ENCODE data around the gene HADHA. TPM values are rescaled to one million over a fixed set of nuclear protein-coding genes. Genes with fewer than 3 reads are reported as not detected.

The HADHA gene
- total and polyA plus RNA-seq, 7 experiments from 2014 or later = 83.8 to 150 (median 103) TPM

- intact Hi-C loops (cut with micrococcal nuclease) = no loop called here
- no peak overlapping the region for H3K27ac Mint-ChIP-seq
- POLR2A ChIA-PET = no interaction called here
- Histone ChIP-seq H3K27ac (ENCODE audit: low read depth, low read length) (no peak overlapping the region), H3K27me3 (ENCODE audit: control insufficient read depth in 2 of 2, insufficient read depth in 2 of 2, low read length in 2 of 2) (no peaks in the 10 kb centered on the region), H3K9me3 (ENCODE audit: control insufficient read depth in 2 of 3, low read length in 3 of 3) (no peaks in the 10 kb centered on the region), H3K4me1 (ENCODE audit: control insufficient read depth in 2 of 2, insufficient read depth in 2 of 2, low read length in 2 of 2) (no peaks in the 10 kb centered on the region), H3K4me3 (ENCODE audit: low read length) (no peak overlapping the region), H3K36me3 (ENCODE audit: control insufficient read depth in 2 of 3, insufficient read depth in 3 of 3, low read length in 3 of 3) (peaks cover 14 to 80% (median 17%) of the 10 kb centered on the region in 3 experiments)
- H3K9me3 Mint-ChIP-seq = no peaks in the 10 kb centered on the region
- H3K4me3 Mint-ChIP-seq = no peak overlapping the region
- peaks cover 0 to 2% (median 0%) of the 10 kb centered on the region in 7 donors for H3K4me1 Mint-ChIP-seq
- CTCF ChIA-PET = no interaction called here
- H3K36me3 Mint-ChIP-seq = peaks cover 9 to 63% (median 35%) of the 10 kb centered on the region in 5 donors
- ATAC-seq (no peak), DNase-seq (no peak)
- no peaks in the 10 kb centered on the region for H3K27me3 Mint-ChIP-seq
These were observed 36.8 kb upstream of the HADHA start for GRCh38 chr2:26281226-26281625.

GRCh38 chr2:26279886-26280285 lies 35.5 kb upstream of the HADHA start:
- no peak for DNase-seq
- no peaks in the 10 kb centered on the region for H3K4me1 ChIP-seq (ENCODE audit: control insufficient read depth in 2 of 2, insufficient read depth in 2 of 2, low read length in 2 of 2)
- ATAC-seq = no peak
- Mint-ChIP-seq H3K9me3 (no peaks in the 10 kb centered on the region), H3K27me3 (no peaks in the 10 kb centered on the region), H3K4me3 (no peak overlapping the region), H3K36me3 (peaks cover 9 to 60% (median 32%) of the 10 kb centered on the region in 5 donors), H3K27ac (no peak overlapping the region), H3K4me1 (peaks cover 0 to 2% (median 0%) of the 10 kb centered on the region in 7 donors)
- H3K36me3 ChIP-seq (ENCODE audit: control insufficient read depth in 2 of 3, insufficient read depth in 3 of 3, low read length in 3 of 3) = peaks cover 9 to 77% (median 14%) of the 10 kb centered on the region in 3 experiments
- CTCF ChIA-PET = no interaction called here
- no peak overlapping the region for H3K4me3 ChIP-seq (ENCODE audit: low read length)
- intact Hi-C loops (cut with micrococcal nuclease) = no loop called here
- no peak overlapping the region for H3K27ac ChIP-seq (ENCODE audit: low read depth, low read length)
- POLR2A ChIA-PET = no interaction called here
- H3K27me3 ChIP-seq (ENCODE audit: control insufficient read depth in 2 of 2, insufficient read depth in 2 of 2, low read length in 2 of 2) = no peaks in the 10 kb centered on the region
- no peaks in the 10 kb centered on the region for H3K9me3 ChIP-seq (ENCODE audit: control insufficient read depth in 2 of 3, low read length in 3 of 3)

- no peak overlapping the region for H3K27ac Mint-ChIP-seq
These were observed 32.2 kb upstream of the HADHA start for GRCh38 chr2:26276484-26277227.

GRCh38 chr2:26274058-26274613 lies 29.7 kb upstream of the HADHA start:
- no peaks in the 10 kb centered on the region for H3K27me3 Mint-ChIP-seq
- POLR2A ChIA-PET = no interaction called here
- H3K36me3 Mint-ChIP-seq = peaks cover 0 to 34% (median 9%) of the 10 kb centered on the region in 5 donors
- Histone ChIP-seq H3K36me3 (ENCODE audit: control insufficient read depth in 2 of 3, insufficient read depth in 3 of 3, low read length in 3 of 3) (peaks cover 2 to 39% (median 11%) of the 10 kb centered on the region in 3 experiments), H3K4me1 (ENCODE audit: control insufficient read depth in 2 of 2, insufficient read depth in 2 of 2, low read length in 2 of 2) (no peaks in the 10 kb centered on the region), H3K27me3 (ENCODE audit: control insufficient read depth in 2 of 2, insufficient read depth in 2 of 2, low read length in 2 of 2) (no peaks in the 10 kb centered on the region), H3K9me3 (ENCODE audit: control insufficient read depth in 2 of 3, low read length in 3 of 3) (no peaks in the 10 kb centered on the region), H3K27ac (ENCODE audit: low read depth, low read length) (no peak overlapping the region), H3K4me3 (ENCODE audit: low read length) (no peak overlapping the region)
- ATAC-seq (no peak), DNase-seq (no peak)
- no peaks in the 10 kb centered on the region for H3K9me3 Mint-ChIP-seq
- intact Hi-C loops (cut with micrococcal nuclease) = no loop called here
- no peak overlapping the region for H3K4me3 Mint-ChIP-seq
- H3K4me1 Mint-ChIP-seq = peaks cover 0 to 9% (median 0%) of the 10 kb centered on the region in 7 donors
- H3K27ac Mint-ChIP-seq = no peak overlapping the region
- CTCF ChIA-PET = no interaction called here

More at GRCh38 chr2:26276484-26277227, 32.2 kb upstream of the HADHA start:
- Mint-ChIP-seq H3K27me3 (no peaks in the 10 kb centered on the region), H3K4me1 (peaks cover 0 to 4% (median 0%) of the 10 kb centered on the region in 7 donors), H3K36me3 (peaks cover 0 to 46% (median 23%) of the 10 kb centered on the region in 5 donors), H3K9me3 (no peaks in the 10 kb centered on the region), H3K4me3 (no peak overlapping the region)
- POLR2A ChIA-PET = interaction anchor here (0.7 kb wide), 1 partner anchor 60 kb away, joined by 3 read pairs; no protein-coding TSS in a partner anchor
- no peaks in the 10 kb centered on the region for H3K4me1 ChIP-seq (ENCODE audit: control insufficient read depth in 2 of 2, insufficient read depth in 2 of 2, low read length in 2 of 2)
- no peaks in the 10 kb centered on the region for H3K27me3 ChIP-seq (ENCODE audit: control insufficient read depth in 2 of 2, insufficient read depth in 2 of 2, low read length in 2 of 2)
- H3K27ac ChIP-seq (ENCODE audit: low read depth, low read length) = no peak overlapping the region
- H3K36me3 ChIP-seq (ENCODE audit: control insufficient read depth in 2 of 3, insufficient read depth in 3 of 3, low read length in 3 of 3) = peaks cover 9 to 64% (median 14%) of the 10 kb centered on the region in 3 experiments
- H3K9me3 ChIP-seq (ENCODE audit: control insufficient read depth in 2 of 3, low read length in 3 of 3) = no peaks in the 10 kb centered on the region
- no peak overlapping the region for H3K4me3 ChIP-seq (ENCODE audit: low read length)
- CTCF ChIA-PET = no interaction called here
- DNase-seq (no peak), ATAC-seq (no peak)
- intact Hi-C loops (cut with micrococcal nuclease) = no loop called here

- POLR2A ChIA-PET = no interaction called here
- no peak overlapping the region for H3K27ac ChIP-seq (ENCODE audit: low read depth, low read length)
These were observed 29.1 kb upstream of the HADHA start for GRCh38 chr2:26273501-26273900.

GRCh38 chr2:26270373-26270772 lies 25.9 kb upstream of the HADHA start:
- DNase-seq (no peak), ATAC-seq (no peak)
- Mint-ChIP-seq H3K4me3 (no peak overlapping the region), H3K9me3 (no peaks in the 10 kb centered on the region), H3K4me1 (peaks cover 0 to 9% (median 0%) of the 10 kb centered on the region in 7 donors), H3K36me3 (peaks cover 0 to 12% (median 8%) of the 10 kb centered on the region in 5 donors), H3K27ac (peak overlapping the region in 1 of 9 donors; percentile 70), H3K27me3 (no peaks in the 10 kb centered on the region)
- Histone ChIP-seq H3K27me3 (ENCODE audit: control insufficient read depth in 2 of 2, insufficient read depth in 2 of 2, low read length in 2 of 2) (no peaks in the 10 kb centered on the region), H3K27ac (ENCODE audit: low read depth, low read length) (no peak overlapping the region), H3K4me3 (ENCODE audit: low read length) (no peak overlapping the region), H3K4me1 (ENCODE audit: control insufficient read depth in 2 of 2, insufficient read depth in 2 of 2, low read length in 2 of 2) (no peaks in the 10 kb centered on the region), H3K9me3 (ENCODE audit: control insufficient read depth in 2 of 3, low read length in 3 of 3) (no peaks in the 10 kb centered on the region), H3K36me3 (ENCODE audit: control insufficient read depth in 2 of 3, insufficient read depth in 3 of 3, low read length in 3 of 3) (peaks cover 0 to 13% (median 0%) of the 10 kb centered on the region in 3 experiments)
- POLR2A ChIA-PET = interaction anchor here (0.9 kb wide), 1 partner anchor 495 kb away, joined by 4 read pairs; no protein-coding TSS in a partner anchor
- CTCF ChIA-PET = interaction anchor here (0.6 kb wide), 1 partner anchor 225 kb away, joined by 3 read pairs; no protein-coding TSS in a partner anchor
- intact Hi-C loops (cut with micrococcal nuclease) = no loop called here

More at GRCh38 chr2:26273501-26273900, 29.1 kb upstream of the HADHA start:
- CTCF ChIA-PET = no interaction called here
- ATAC-seq = no peak
- H3K27me3 Mint-ChIP-seq = no peaks in the 10 kb centered on the region
- no peak overlapping the region for H3K4me3 ChIP-seq (ENCODE audit: low read length)
- peaks cover 0 to 33% (median 9%) of the 10 kb centered on the region in 3 experiments for H3K36me3 ChIP-seq (ENCODE audit: control insufficient read depth in 2 of 3, insufficient read depth in 3 of 3, low read length in 3 of 3)
- no peak overlapping the region for H3K4me3 Mint-ChIP-seq
- intact Hi-C loops (cut with micrococcal nuclease) = no loop called here
- H3K9me3 ChIP-seq (ENCODE audit: control insufficient read depth in 2 of 3, low read length in 3 of 3) = no peaks in the 10 kb centered on the region
- no peaks in the 10 kb centered on the region for H3K27me3 ChIP-seq (ENCODE audit: control insufficient read depth in 2 of 2, insufficient read depth in 2 of 2, low read length in 2 of 2)
- H3K4me1 Mint-ChIP-seq = peaks cover 0 to 9% (median 0%) of the 10 kb centered on the region in 7 donors
- H3K9me3 Mint-ChIP-seq = no peaks in the 10 kb centered on the region
- no peak for DNase-seq
- no peak overlapping the region for H3K27ac Mint-ChIP-seq
- no peaks in the 10 kb centered on the region for H3K4me1 ChIP-seq (ENCODE audit: control insufficient read depth in 2 of 2, insufficient read depth in 2 of 2, low read length in 2 of 2)
- peaks cover 0 to 27% (median 9%) of the 10 kb centered on the region in 5 donors for H3K36me3 Mint-ChIP-seq

All from naive thymus-derived CD4-positive, alpha-beta T cell (primary cell).